ENCODE data around the gene HMCN2.

DNA sequence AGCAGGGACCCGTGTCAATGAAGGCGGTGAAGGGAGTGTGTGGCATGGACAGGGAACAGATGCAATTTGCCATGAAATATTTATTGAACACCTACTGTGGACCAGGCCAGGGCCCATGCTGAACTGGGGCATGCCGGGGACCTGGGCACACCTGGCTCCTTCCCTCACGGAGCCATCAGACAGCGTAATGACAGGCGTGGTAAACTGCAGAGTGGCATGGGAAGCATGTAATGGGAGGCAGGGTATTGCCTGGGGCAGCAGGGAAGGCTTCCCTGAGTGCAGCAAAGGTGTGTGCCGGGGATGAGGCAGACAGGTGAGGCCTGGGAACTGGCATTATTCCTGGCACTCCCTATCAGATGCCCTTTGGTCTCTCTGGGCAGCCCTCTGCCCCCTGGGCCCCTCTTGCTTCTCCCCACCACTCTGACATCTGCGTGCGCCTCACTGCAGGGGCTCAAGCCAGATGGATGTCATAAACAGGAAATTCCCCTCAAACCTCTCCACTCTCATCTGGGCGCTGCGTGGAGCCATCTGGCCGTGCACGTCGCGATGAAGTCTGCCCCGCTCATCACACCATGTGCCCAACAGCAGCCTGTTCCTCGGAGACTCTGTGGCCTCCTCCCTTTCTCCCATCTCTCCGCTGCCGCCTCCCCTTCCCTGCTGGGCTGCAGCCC lies 67.6 kb downstream of the HMCN2 start:
- TF ChIP-seq CTCF (conservative IDR thresholded peaks at IDR 0.05) (no peak), EZH2 (IDR thresholded peaks at IDR 0.05; ENCODE audit: low read depth) (no peak)
